Activated CD4-positive, CD25-positive, alpha-beta regulatory T cell (primary cell): ENCODE measurements around the gene BACH2.
"Not testable (repeated sequence)": the region's sequence is repeated elsewhere in the genome, so short reads cannot be mapped to it uniquely, and the experiment has no call there.

ENCODE experiments used
- DNase-seq, 4 experiments: peaks; one replicate each; lab custom pipeline; 2025; lab: John Stamatoyannopoulos, UW

The BACH2 gene

GRCh38 chr6:90124874-90125510, 171.7 kb downstream of the BACH2 start:
- DNase-seq = no peak

GRCh38 chr6:90123831-90124230, 172.8 kb downstream of the BACH2 start:
- DNase-seq = no peak

- DNase-seq = no peak
Measured at GRCh38 chr6:90121982-90122381, 174.7 kb downstream of the BACH2 start.

DNA sequence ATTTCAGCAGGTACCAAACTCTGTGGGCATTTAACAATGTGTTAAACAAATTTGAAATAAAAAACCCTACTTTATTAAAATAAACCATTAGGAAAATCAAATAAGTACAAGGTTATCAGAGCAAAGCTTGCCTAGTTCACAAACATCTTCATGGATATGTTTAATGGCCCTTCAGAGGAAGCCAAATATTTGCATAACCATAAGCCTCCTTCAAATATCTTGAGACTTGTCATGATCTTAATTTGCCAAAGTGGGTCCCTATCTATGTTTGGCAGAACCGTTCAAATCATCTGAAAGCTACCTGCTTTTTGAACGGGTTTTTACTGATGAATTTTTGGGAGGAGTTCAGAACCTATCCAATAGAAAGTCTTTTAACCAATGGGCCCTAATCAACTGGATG, 176.3 kb downstream of the BACH2 start:
- DNase-seq = no peak

DNA sequence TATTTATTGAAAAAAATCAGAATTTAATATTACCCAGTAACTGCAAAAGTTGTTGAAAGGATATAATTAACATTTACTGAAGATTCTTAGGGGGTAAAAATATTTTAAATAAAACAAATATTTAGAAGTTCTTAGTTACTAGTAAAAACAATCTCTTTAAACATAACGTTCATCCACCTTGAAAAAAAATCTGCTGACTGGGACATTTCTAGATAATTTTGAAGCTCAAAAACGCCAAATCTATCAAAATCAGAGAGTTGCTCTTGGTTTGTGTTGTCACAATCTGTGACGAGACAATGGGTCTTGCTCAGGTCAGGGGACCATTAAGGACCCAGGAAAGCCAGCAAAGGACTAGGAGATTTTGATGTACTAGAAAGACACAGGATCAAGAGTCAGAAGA, 177.0 kb downstream of the BACH2 start:
- DNase-seq = no peak

- no peak for DNase-seq
Measured at GRCh38 chr6:90118581-90118980, 178.1 kb downstream of the BACH2 start.

DNA sequence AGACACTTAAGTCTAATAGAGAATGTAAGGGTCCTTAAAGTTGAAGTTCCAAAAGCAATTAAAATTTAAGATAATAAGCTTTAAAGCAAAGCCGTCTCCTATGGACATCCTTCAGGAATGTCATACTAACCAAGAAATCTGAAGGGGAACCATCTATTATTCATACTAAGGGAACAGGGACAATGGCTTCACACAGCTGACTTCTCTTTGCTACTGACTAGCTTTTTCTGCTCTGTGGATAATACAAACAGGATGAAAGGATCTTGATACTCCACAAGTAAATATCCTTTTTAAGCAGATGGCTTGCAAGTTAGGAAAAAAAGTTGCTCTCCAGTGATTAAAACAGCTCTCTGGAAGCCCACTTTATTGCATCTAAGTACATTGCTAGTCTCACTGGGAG, 178.6 kb downstream of the BACH2 start:
- no peak for DNase-seq

DNA sequence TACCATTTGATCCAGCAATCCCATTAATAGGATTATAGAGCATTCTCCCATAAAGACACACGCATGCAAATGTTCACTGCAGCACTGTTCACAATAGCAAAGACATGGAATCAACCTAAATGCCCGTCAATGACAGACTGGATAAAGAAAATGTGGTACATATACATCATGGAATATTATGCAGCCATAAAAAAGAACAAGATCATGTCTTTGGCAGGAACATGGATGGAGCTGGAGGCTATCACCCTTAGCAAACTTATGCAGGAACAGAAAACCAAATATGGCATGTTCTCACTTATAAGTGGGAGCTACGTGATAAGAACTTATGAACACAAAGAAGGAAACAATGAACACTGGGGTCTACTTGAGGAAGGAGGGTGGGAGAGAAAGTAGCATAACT, 180.5 kb downstream of the BACH2 start:
- not testable (repeated sequence) for DNase-seq

DNA sequence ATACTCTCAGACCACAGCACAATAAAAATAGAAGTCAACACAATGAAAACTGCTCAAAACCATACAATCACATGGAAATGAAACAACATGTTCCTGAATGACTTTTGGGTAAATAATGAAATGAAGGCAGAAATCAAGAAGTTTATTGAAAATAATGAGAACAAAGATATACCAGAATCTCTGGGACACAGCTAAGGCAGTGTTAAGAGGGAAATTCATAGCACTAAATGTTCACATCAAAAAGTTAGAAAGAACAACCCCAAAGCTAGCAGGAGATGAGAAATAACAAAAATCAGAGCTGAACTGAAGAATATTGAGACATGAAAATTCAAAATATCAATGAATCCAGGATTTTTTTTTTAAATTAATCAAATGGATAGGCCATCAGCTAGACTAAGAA, 183.3 kb downstream of the BACH2 start:
- DNase-seq = no peak

DNA sequence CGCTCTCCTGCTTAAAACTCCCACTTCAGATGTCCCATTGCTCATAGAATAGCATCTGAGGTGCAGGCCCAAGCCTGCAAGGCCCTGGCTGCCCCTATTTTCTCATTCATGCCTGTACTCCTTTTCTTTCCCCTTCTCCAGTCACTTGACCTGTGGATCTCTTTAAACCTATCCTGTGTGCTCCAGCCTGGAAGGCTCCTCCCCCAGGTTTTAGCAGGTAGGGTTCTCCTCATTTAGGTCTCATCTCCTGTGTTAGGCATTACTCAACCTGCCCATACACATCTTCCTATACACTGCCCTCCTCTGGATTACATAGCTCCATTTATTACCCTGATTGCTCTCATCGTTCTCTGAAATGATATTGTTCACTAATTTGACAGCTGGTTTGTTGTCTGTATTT, 185.3 kb downstream of the BACH2 start:
- no peak for DNase-seq

GRCh38 chr6:90110971-90111370, 185.7 kb downstream of the BACH2 start:
- no peak for DNase-seq

GRCh38 chr6:90109141-90109540, 187.5 kb downstream of the BACH2 start:
- DNase-seq = no peak

DNA sequence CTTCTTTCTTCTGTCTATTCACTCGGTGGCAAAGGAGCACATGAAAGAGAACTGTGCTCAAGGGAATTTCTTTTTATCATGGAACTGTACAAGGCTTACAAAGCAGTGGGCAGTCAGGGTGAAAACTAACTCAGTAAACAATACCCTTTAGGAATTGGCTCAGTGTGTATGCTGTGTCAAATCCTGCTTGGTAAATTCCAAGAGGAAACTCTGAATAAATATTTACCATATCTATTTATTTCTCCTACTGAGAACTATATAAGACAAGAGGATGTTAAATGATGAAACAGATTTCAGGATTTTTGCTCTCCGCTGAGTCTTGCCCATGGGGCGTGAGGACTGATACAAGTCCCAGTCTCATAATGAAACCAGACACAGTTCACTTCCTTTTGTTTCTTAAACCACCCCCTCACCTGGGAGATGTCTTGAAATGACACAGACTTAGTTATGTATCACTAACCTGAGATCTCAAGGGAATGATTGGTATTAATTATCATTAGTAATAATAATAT, 188.8 kb downstream of the BACH2 start:
- DNase-seq = no peak

GRCh38 chr6:90107371-90107770, 189.3 kb downstream of the BACH2 start:
- DNase-seq = no peak

DNA sequence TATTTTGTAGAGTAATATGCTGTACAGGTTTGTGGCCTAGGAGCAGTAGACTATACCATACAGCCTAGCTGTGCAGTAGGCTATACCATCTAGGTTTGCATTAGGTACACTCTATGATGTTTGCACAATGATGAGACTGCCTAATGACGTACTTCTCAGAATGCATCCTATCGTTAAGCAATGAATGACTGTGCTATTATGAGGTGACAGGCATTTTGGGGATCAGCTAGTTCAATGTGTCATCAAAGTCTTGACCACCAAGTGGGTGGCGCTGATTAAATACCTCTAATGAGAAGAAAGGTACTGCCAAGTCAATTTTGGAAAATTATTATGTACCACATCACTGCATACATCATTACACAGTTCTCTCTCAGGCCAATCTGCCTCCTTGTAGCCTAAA, 190.2 kb downstream of the BACH2 start:
- DNase-seq = no peak

GRCh38 chr6:90105506-90106170, 191.0 kb downstream of the BACH2 start:
- no peak for DNase-seq

DNA sequence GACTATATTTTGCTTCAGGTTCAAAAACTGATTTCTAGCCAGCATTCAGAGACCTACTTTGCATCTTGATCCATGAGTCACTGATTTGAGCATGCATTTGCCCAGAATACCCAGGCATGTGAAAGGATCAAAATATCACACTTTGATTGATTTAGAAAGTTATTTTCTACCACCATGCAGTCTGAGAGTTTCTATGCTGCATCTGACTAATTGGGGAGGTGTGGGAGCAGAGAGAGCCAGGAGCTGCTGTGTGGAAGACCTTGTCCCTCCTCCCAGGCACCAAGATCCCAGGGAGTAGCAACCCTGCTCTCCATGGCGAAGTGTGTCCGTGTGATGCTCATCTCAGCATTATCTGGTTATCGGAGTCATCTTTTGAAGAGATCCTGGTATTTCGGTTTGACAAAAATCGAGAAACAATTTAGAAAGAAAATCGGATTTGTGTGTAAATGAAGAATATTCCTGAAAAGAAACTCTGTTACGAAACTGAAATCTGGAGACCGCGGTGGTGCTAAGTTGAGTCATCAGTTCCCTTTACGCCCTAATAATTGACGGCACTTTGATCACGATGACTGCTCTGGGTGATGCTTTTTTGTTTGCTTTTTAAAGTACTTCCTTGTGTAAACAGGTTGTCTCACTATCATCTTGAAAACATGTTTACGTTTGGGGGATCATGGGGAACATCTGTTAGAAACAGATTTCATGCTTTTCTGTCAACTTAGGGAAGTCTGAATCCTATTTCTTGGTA, 193.4 kb downstream of the BACH2 start:
- no peak for DNase-seq

GRCh38 chr6:90101403-90101802, 195.2 kb downstream of the BACH2 start:
- DNase-seq = no peak

- no peak for DNase-seq
Measured at GRCh38 chr6:90100059-90100665, 196.5 kb downstream of the BACH2 start.

GRCh38 chr6:90098627-90099026, 198.0 kb downstream of the BACH2 start:
- no peak for DNase-seq

- DNase-seq = no peak
Measured at GRCh38 chr6:90098001-90098531, 198.6 kb downstream of the BACH2 start.

- no peak for DNase-seq
Measured at GRCh38 chr6:90097356-90097755, 199.3 kb downstream of the BACH2 start.
